IMR-90 (cell line): Measurements from ENCODE around the gene SLC35D2.

ENCODE experiments used
- ELK1 ChIP-seq: fragments of 150-350 bp; IDR thresholded peaks from 2 replicates; pipeline ENCODE4 v1.6.1; 2016; ENCODE audit warnings: low read depth, mild to moderate bottlenecking, low read length, moderate library complexity, borderline replicate concordance
- MAZ ChIP-seq: IDR thresholded peaks from 2 replicates; pipeline ENCODE4 v1.6.1; 2012; ENCODE audit warnings: low read depth, mild to moderate bottlenecking, low read length, improper control_type of control experiment, moderate library complexity, borderline replicate concordance
- NFE2L2 ChIP-seq: fragments of 150-350 bp; IDR thresholded peaks from 2 replicates; pipeline ENCODE4 v1.6.1; 2016; ENCODE audit warnings: low read depth, mild to moderate bottlenecking, low read length
- POLR2A ChIP-seq: IDR thresholded peaks from 2 replicates; pipeline ENCODE4 v1.6.1; 2012; ENCODE audit warnings: mild to moderate bottlenecking, low read depth, low read length
- RAD21 ChIP-seq: IDR thresholded peaks from 2 replicates; pipeline ENCODE4 v1.6.1; 2012; ENCODE audit warnings: low read length, improper control_type of control experiment
- RCOR1 ChIP-seq: IDR thresholded peaks from 2 replicates; pipeline ENCODE4 v1.6.1; 2012; ENCODE audit warnings: mild to moderate bottlenecking, low read length, improper control_type of control experiment; ENCODE audit not compliant: insufficient replicate concordance
- RFX5 ChIP-seq: IDR thresholded peaks from 2 replicates; pipeline ENCODE4 v1.8.0; 2012; ENCODE audit warnings: low read depth, mild to moderate bottlenecking, low read length, moderate library complexity
- TF ChIP-seq, protein P1 (sequence below): conservative IDR thresholded peaks from 2 replicates; pipeline ENCODE4 v1.5.1; 2012; ENCODE audit warnings: mild to moderate bottlenecking, low read depth, low read length, improper control_type of control experiment
- TF ChIP-seq, protein P2 (sequence below): fragments of 150-350 bp; IDR thresholded peaks from 2 replicates; pipeline ENCODE4 v1.6.1; 2017; ENCODE audit warnings: mild to moderate bottlenecking, antibody characterized with exemption, low read length, low read depth

DNA sequence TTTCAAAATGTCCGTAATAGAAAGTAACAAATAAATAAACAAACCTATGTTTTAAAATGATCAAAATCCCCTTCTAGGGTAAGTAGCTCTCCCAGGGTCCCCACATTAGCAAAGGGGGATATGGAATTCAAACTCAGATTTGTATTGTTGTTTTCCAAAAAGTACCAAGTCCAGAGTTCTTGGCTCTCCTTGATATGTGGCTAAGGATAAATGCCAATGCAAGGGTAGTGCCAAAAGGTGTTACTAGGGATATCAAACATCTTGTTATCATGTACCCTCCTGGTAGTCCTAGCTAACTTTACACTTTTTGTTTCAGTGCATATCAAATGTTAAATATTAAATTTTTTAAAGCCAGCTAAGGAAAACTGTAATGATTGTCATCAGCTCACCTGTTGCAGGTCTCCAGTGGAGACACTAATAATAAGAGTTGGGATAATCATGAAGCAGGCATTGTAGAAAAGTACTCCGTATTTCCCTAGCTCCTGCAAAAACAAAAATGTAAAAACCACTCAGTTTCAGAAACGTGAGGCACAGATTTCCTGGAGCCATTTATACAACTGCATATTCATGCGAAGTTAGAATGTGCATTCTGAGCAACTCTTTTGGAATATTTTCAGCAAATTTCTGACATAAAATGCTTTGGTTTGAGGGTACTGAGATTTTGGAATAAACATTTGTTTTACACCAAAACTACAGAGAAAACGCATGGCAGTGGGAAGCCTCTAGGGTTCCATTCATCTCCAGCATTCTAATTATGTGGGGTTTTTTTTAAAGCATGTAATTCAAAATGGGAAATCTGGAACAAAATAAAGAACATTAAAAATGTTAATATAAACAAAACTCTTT lies 39.8 kb downstream of the SLC35D2 start:
- TF ChIP-seq, protein P1, sequence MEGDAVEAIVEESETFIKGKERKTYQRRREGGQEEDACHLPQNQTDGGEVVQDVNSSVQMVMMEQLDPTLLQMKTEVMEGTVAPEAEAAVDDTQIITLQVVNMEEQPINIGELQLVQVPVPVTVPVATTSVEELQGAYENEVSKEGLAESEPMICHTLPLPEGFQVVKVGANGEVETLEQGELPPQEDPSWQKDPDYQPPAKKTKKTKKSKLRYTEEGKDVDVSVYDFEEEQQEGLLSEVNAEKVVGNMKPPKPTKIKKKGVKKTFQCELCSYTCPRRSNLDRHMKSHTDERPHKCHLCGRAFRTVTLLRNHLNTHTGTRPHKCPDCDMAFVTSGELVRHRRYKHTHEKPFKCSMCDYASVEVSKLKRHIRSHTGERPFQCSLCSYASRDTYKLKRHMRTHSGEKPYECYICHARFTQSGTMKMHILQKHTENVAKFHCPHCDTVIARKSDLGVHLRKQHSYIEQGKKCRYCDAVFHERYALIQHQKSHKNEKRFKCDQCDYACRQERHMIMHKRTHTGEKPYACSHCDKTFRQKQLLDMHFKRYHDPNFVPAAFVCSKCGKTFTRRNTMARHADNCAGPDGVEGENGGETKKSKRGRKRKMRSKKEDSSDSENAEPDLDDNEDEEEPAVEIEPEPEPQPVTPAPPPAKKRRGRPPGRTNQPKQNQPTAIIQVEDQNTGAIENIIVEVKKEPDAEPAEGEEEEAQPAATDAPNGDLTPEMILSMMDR = no peak
- TF ChIP-seq POLR2A (no peak), RFX5 (no peak), MAZ (no peak), RCOR1 (no peak), ELK1 (no peak), NFE2L2 (no peak), RAD21 (no peak)
- TF ChIP-seq, protein P2, sequence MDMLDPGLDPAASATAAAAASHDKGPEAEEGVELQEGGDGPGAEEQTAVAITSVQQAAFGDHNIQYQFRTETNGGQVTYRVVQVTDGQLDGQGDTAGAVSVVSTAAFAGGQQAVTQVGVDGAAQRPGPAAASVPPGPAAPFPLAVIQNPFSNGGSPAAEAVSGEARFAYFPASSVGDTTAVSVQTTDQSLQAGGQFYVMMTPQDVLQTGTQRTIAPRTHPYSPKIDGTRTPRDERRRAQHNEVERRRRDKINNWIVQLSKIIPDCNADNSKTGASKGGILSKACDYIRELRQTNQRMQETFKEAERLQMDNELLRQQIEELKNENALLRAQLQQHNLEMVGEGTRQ = no peak
